ENCODE data around the gene CKS2.

CKS2 gene

GRCh38 chr9:89351584-89352300 lies 40.7 kb downstream of the CKS2 start:
- DNase-seq, result no peak

GRCh38 chr9:89352451-89352850 lies 41.5 kb downstream of the CKS2 start:
- no peak for DNase-seq

- DNase-seq, result no peak
These were observed 42.1 kb downstream of the CKS2 start for GRCh38 chr9:89352874-89353649.

GRCh38 chr9:89353989-89354388 lies 43.0 kb downstream of the CKS2 start:
- peak; percentile 16 for DNase-seq

GRCh38 chr9:89354471-89354870 lies 43.5 kb downstream of the CKS2 start:
- DNase-seq, result no peak

- no peak for DNase-seq
These were observed 45.8 kb downstream of the CKS2 start for GRCh38 chr9:89356782-89357181.

- DNase-seq, result no peak
These were observed 46.6 kb downstream of the CKS2 start for GRCh38 chr9:89357331-89358197.

GRCh38 chr9:89358376-89358916 lies 47.5 kb downstream of the CKS2 start:
- peak; percentile 45 for DNase-seq

- DNase-seq, result peak; percentile 47
These were observed 48.0 kb downstream of the CKS2 start for GRCh38 chr9:89358985-89359384.

- DNase-seq, result peak; percentile 47
These were observed 48.8 kb downstream of the CKS2 start for GRCh38 chr9:89359751-89360261.

- DNase-seq, result peak; percentile 53
These were observed 49.5 kb downstream of the CKS2 start for GRCh38 chr9:89360465-89360864.

GRCh38 chr9:89361031-89361430 lies 50.0 kb downstream of the CKS2 start:
- peak; percentile 27 for DNase-seq

GRCh38 chr9:89361816-89362646 lies 51.0 kb downstream of the CKS2 start:
- DNase-seq, result peak; percentile 39

GRCh38 chr9:89362647-89363310 lies 51.8 kb downstream of the CKS2 start:
- DNase-seq, result no peak

- DNase-seq, result no peak
These were observed 52.3 kb downstream of the CKS2 start for GRCh38 chr9:89363311-89363670.

GRCh38 chr9:89363921-89364665 lies 53.1 kb downstream of the CKS2 start:
- DNase-seq, result no peak

GRCh38 chr9:89364666-89365531 lies 53.9 kb downstream of the CKS2 start:
- DNase-seq, result no peak

- no peak for DNase-seq
These were observed 54.5 kb downstream of the CKS2 start for GRCh38 chr9:89365532-89365912.
